ENCODE measurements around the gene DUSP2.

DUSP2 gene

GRCh38 chr2:96131813-96132745, 13.2 kb downstream of the DUSP2 start:
- DNase-seq (ENCODE audit: low read depth in 2 of 2) = no peak

- no peak for DNase-seq (ENCODE audit: low read depth in 2 of 2)
Measured at GRCh38 chr2:96131152-96131812, 14.0 kb downstream of the DUSP2 start.

- DNase-seq (ENCODE audit: low read depth in 2 of 2) = no peak
Measured at GRCh38 chr2:96130483-96130882, 14.8 kb downstream of the DUSP2 start.

GRCh38 chr2:96129528-96130120, 15.6 kb downstream of the DUSP2 start:
- DNase-seq (ENCODE audit: low read depth in 2 of 2) = no peak

GRCh38 chr2:96128456-96128855, 16.8 kb downstream of the DUSP2 start:
- no peak for DNase-seq (ENCODE audit: low read depth in 2 of 2)

- no peak for DNase-seq (ENCODE audit: low read depth in 2 of 2)
Measured at GRCh38 chr2:96124406-96125265, 20.6 kb downstream of the DUSP2 start.

- no peak for DNase-seq (ENCODE audit: low read depth in 2 of 2)
Measured at GRCh38 chr2:96123936-96124335, 21.3 kb downstream of the DUSP2 start.

- DNase-seq (ENCODE audit: low read depth in 2 of 2) = no peak
Measured at GRCh38 chr2:96123290-96123689, 21.9 kb downstream of the DUSP2 start.

GRCh38 chr2:96122391-96122790, 22.8 kb downstream of the DUSP2 start:
- DNase-seq (ENCODE audit: low read depth in 2 of 2) = no peak

- DNase-seq (ENCODE audit: low read depth in 2 of 2) = no peak
Measured at GRCh38 chr2:96121414-96121813, 23.8 kb downstream of the DUSP2 start.

GRCh38 chr2:96120991-96121390, 24.2 kb downstream of the DUSP2 start:
- DNase-seq (ENCODE audit: low read depth in 2 of 2) = no peak

- no peak for DNase-seq (ENCODE audit: low read depth in 2 of 2)
Measured at GRCh38 chr2:96120091-96120720, 25.0 kb downstream of the DUSP2 start.

GRCh38 chr2:96119389-96119751, 25.9 kb downstream of the DUSP2 start:
- no peak for DNase-seq (ENCODE audit: low read depth in 2 of 2)

- DNase-seq (ENCODE audit: low read depth in 2 of 2) = no peak
Measured at GRCh38 chr2:96118698-96119388, 26.4 kb downstream of the DUSP2 start.

- no peak for DNase-seq (ENCODE audit: low read depth in 2 of 2)
Measured at GRCh38 chr2:96117701-96118588, 27.3 kb downstream of the DUSP2 start.

- peak in 1 of 2 donors; percentile 56 for DNase-seq (ENCODE audit: low read depth in 2 of 2)
Measured at GRCh38 chr2:96116879-96117533, 28.2 kb downstream of the DUSP2 start.

- DNase-seq (ENCODE audit: low read depth in 2 of 2) = peak; percentile 48 to 67
Measured at GRCh38 chr2:96116424-96116878, 28.8 kb downstream of the DUSP2 start, which contains the start of gene ADRA2B. ADRA2B (minus strand) TSS chr2:96116571; CDS start chr2:96116149, 422 bp downstream.

GRCh38 chr2:96115631-96116423, 29.4 kb downstream of the DUSP2 start:
- DNase-seq (ENCODE audit: low read depth in 2 of 2) = no peak

Measured in stimulated activated CD4-positive, alpha-beta T cell treated with anti-CD3 and anti-CD28 coated beads, Interleukin-15, amount 100 ng/mL, for 48 hours (primary cell).